Mesenchymal stem cell (in vitro differentiated cells and primary cell): ENCODE measurements around the gene PSMG4. TPM values are rescaled to one million over a fixed set of nuclear protein-coding genes. Genes with fewer than 3 reads are reported as not detected.
A peak's percentile ranks its signal among the peaks of the same experiment; 100 is the strongest.

ENCODE experiments used
- DNase-seq: peaks from one replicate; pipeline ENCODE4 v3.0.0-alpha.2; 2013
- H2AFZ ChIP-seq: one replicate; pipeline ENCODE4 v1.6.1; 2013; ENCODE audit warnings: low read depth, mild to moderate bottlenecking, control low read depth, inconsistent platforms, low read length, moderate library complexity
- H2AK5ac ChIP-seq: 2 replicates; pipeline ENCODE4 v1.6.1; 2013; ENCODE audit warnings: low read length, moderate library complexity, mild to moderate bottlenecking, inconsistent platforms; ENCODE audit not compliant: severe bottlenecking
- H2BK120ac ChIP-seq: one replicate; pipeline ENCODE4 v1.6.1; 2013; ENCODE audit warnings: low read depth, mild to moderate bottlenecking, inconsistent platforms, low read length, moderate library complexity
- H2BK12ac ChIP-seq, 2 experiments: one replicate each; pipeline ENCODE4 v1.6.1; 2013; ENCODE audit warnings: inconsistent platforms in 2 of 2, low read length in 2 of 2, mild to moderate bottlenecking in 2 of 2, moderate library complexity in 2 of 2, control low read depth in 1 of 2
- H2BK15ac ChIP-seq: one replicate; pipeline ENCODE4 v1.6.1; 2013; ENCODE audit warnings: mild to moderate bottlenecking, low read depth, inconsistent platforms; ENCODE audit not compliant: poor library complexity, severe bottlenecking
- H2BK5ac ChIP-seq: 2 replicates; pipeline ENCODE4 v1.6.1; 2013; ENCODE audit warnings: low read depth, mild to moderate bottlenecking, low read length, control low read depth, inconsistent platforms; ENCODE audit not compliant: poor library complexity, severe bottlenecking
- H3K14ac ChIP-seq, 2 experiments: one replicate each; pipeline ENCODE4 v1.6.1; 2013; ENCODE audit warnings: inconsistent platforms in 2 of 2, low read length in 2 of 2, control low read depth in 1 of 2, mild to moderate bottlenecking in 1 of 2, moderate library complexity in 1 of 2
- H3K18ac ChIP-seq, 2 experiments: one replicate each; pipeline ENCODE4 v1.6.1; 2013; ENCODE audit warnings: inconsistent platforms in 2 of 2, low read length in 2 of 2, control low read depth in 1 of 2, low read depth in 1 of 2, mild to moderate bottlenecking in 1 of 2
- H3K23ac ChIP-seq, 2 experiments: one replicate each; pipeline ENCODE4 v1.6.1; 2013; ENCODE audit warnings: inconsistent platforms in 2 of 2, low read length in 2 of 2, mild to moderate bottlenecking in 2 of 2, moderate library complexity in 2 of 2, control low read depth in 1 of 2
- H3K27ac ChIP-seq: 2 replicates; pipeline ENCODE4 v1.5.1; 2013; ENCODE audit warnings: mild to moderate bottlenecking, moderate library complexity, low read length, control low read depth, inconsistent platforms; ENCODE audit not compliant: poor library complexity, severe bottlenecking
- H3K27me3 ChIP-seq, 2 experiments: 2 replicates each; pipeline versions ENCODE4 v1.6.1 to v1.7.0; 2013; ENCODE audit warnings: low read length in 2 of 2, mild to moderate bottlenecking in 2 of 2, moderate library complexity in 2 of 2, control low read depth in 1 of 2, inconsistent platforms in 1 of 2; ENCODE audit not compliant: control insufficient read depth in 1 of 2, insufficient read depth in 1 of 2
- H3K36me3 ChIP-seq, 2 experiments: 2 replicates each; pipeline versions ENCODE4 v1.6.1 to v1.7.0; 2013; ENCODE audit warnings: low read length in 2 of 2, control low read depth in 1 of 2, inconsistent platforms in 1 of 2, low read depth in 1 of 2, mild to moderate bottlenecking in 1 of 2; ENCODE audit not compliant: insufficient read depth in 2 of 2, control insufficient read depth in 1 of 2
- H3K4ac ChIP-seq, 2 experiments: one replicate each; pipeline ENCODE4 v1.6.1; 2013; ENCODE audit warnings: inconsistent platforms in 2 of 2, low read length in 2 of 2, mild to moderate bottlenecking in 2 of 2, moderate library complexity in 2 of 2, control low read depth in 1 of 2, low read depth in 1 of 2
- H3K4me1 ChIP-seq: 2 replicates; pipeline ENCODE4 v1.6.1; 2013; ENCODE audit warnings: low read depth, low read length, control low read depth; ENCODE audit not compliant: control insufficient read depth, insufficient read depth
- H3K4me2 ChIP-seq: 2 replicates; pipeline ENCODE4 v1.6.1; 2013; ENCODE audit warnings: low read length, mild to moderate bottlenecking, inconsistent platforms; ENCODE audit not compliant: poor library complexity, severe bottlenecking
- H3K4me3 ChIP-seq, 2 experiments: 2 replicates each; pipeline versions ENCODE4 v1.5.1 to v1.7.0; 2013; ENCODE audit warnings: low read length in 2 of 2, mild to moderate bottlenecking in 2 of 2, control low read depth in 1 of 2, low read depth in 1 of 2; ENCODE audit not compliant: insufficient read depth in 1 of 2
- H3K79me1 ChIP-seq: replicated peaks from 2 replicates; pipeline ENCODE4 v1.6.1; 2013; ENCODE audit warnings: mild to moderate bottlenecking, control low read depth, low read length, inconsistent platforms; ENCODE audit not compliant: poor library complexity, severe bottlenecking
- H3K9ac ChIP-seq: 2 replicates; pipeline ENCODE4 v1.7.0; 2013; ENCODE audit warnings: mild to moderate bottlenecking, low read length, moderate library complexity
- H3K9me3 ChIP-seq: 2 replicates; pipeline ENCODE4 v1.7.0; 2013; ENCODE audit warnings: mild to moderate bottlenecking, low read length; ENCODE audit not compliant: control insufficient read depth
- H4K8ac ChIP-seq: one replicate; pipeline ENCODE4 v1.6.1; 2013; ENCODE audit warnings: inconsistent platforms, mild to moderate bottlenecking, low read length, moderate library complexity
- H4K91ac ChIP-seq: one replicate; pipeline ENCODE4 v1.6.1; 2013; ENCODE audit warnings: mild to moderate bottlenecking, low read length, inconsistent platforms
- WGBS: methylation state at CpG from one replicate; pipeline ENCODE4 v1.1.7; 2013; ENCODE audit warnings: mixed read lengths; 5-methylcytosine and 5-hydroxymethylcytosine counted together
- polyA plus RNA-seq, 2 experiments: library from polyadenylated mRNA; stranded (reverse); fragments of 200-250 nt; gene quantifications; one replicate each; pipeline ENCODE4 v1.2.3, GENCODE V29; 2013

The PSMG4 gene, protein sequence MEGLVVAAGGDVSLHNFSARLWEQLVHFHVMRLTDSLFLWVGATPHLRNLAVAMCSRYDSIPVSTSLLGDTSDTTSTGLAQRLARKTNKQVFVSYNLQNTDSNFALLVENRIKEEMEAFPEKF
- 24.6 TPM for polyA plus RNA-seq (2013, experiment 1 of 2)
- polyA plus RNA-seq (2013, experiment 2 of 2): 26.0 TPM

DNA sequence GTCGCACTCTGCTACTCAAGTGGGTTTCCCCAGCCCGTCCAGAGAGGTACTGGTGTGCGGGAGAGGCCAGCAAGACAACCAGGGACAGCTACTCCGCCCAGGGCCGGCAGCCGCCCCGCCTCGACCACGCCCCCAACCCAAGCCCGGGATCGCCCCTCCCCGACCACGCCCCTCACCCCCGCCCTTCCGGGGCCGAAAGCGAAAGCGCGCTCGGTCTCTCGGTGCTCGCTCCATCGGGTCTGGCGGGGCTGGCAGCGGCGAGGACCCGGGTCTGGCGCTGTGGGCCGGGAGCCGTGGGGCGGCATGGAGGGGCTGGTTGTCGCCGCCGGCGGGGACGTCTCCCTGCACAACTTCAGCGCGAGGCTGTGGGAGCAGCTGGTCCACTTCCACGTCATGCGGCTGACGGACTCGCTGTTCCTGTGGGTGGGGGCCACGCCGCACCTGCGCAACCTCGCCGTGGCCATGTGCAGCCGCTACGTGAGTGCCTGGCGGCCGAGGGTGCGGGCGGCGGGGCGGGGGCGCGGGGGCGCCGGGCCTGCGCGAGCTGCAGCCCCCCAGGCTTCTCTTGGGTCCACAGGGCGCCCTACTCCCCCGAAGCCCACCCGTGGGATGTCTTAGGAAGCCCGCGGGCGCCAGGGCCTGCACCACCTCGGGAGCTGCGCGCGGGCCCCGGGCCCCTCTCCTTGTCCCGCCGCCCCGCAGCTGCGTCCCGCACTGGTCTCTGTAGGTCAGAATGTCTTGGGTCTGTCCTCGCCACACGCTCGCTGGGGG, at the start of gene PSMG4:
Gene PSMG4 (plus strand): TSS at position 228 of the 771 bp plus-strand sequence. CDS start 76 bp downstream, at position 304.
- peaks cover 24% of the 10 kb centered on the region for H3K79me1 ChIP-seq
- H3K27me3 ChIP-seq: peaks cover 7 to 15% of the 10 kb centered on the region in 2 experiments
- peak within 1 kb of the TSS in 1 of 2 experiments; percentile 88 for H3K14ac ChIP-seq
- peak within 1 kb of the TSS; percentile 85 to 93 for H3K4me3 ChIP-seq
- peak within 1 kb of the TSS in 1 of 2 experiments; percentile 20 for H3K23ac ChIP-seq
- peak within 1 kb of the TSS; percentile 80 to 88 for H3K18ac ChIP-seq
- peak within 1 kb of the TSS; percentile 8 to 92 for H3K4ac ChIP-seq
- under 1% methylated on average over 66 of the region's 80 CpGs for WGBS
- H2AK5ac ChIP-seq: no peak within 1 kb of the TSS
- no peaks in the 10 kb centered on the region for H3K9me3 ChIP-seq
- no peak within 1 kb of the TSS for H2BK5ac ChIP-seq
- DNase-seq: peak; percentile 89
- H2BK12ac ChIP-seq: peak within 1 kb of the TSS in 1 of 2 experiments; percentile 70
- H2BK15ac ChIP-seq: peak within 1 kb of the TSS; percentile 61
- peak within 1 kb of the TSS; percentile 70 for H4K91ac ChIP-seq
- peak within 1 kb of the TSS; percentile 87 for H3K9ac ChIP-seq
- H3K27ac ChIP-seq: no peak within 1 kb of the TSS
- peaks cover 22% of the 10 kb centered on the region for H3K4me1 ChIP-seq
- peak within 1 kb of the TSS; percentile 56 for H2AFZ ChIP-seq
- H3K4me2 ChIP-seq: peak within 1 kb of the TSS; percentile 86
- H4K8ac ChIP-seq: peak within 1 kb of the TSS; percentile 90
- peak within 1 kb of the TSS; percentile 4 for H2BK120ac ChIP-seq
- peaks cover 8 to 18% of the 10 kb centered on the region in 2 experiments for H3K36me3 ChIP-seq

DNA sequence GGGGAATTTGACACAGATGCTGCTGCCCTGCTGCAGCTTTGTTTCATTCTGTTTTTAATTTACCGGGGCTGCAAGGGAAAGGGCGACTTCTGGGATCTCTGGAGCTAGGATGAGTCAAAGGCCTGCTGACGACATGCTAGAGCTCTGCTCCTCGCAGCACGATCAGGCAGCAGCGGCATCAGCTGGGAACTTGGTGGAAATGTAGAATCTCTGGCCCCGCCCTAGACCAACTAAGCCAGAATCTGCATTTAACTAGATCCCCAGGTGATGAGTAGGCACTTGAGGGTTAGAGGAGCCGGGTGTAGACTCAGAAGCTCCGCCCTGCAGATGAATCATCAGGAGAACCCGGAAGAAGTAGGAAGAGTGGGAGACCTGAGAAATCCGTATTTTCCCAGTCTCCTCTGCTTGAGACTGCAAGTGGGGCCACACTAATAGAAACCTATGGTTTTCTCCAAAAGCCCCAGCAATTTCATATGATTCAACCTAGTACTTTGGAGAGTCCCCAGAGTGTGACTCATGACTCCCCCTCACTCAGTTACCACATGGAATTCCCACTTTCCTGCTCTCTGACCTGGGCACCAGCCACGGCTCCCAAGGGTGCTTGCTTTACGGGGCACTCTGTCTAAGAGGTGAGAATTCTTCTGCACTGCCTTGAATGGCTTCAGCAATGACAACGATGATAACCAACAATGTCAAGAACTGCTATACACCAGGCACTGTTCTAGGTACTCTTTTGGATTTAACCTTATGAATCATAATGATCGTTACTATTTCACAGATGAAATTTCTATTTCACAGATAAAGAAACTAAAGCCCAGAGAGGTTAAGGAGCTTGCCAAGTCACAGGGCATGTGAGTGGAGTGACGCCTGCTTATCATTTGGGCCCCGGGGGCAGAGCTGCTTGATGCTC, 49.4 kb upstream of the PSMG4 start:
- H3K4me2 ChIP-seq: no peak overlapping the region
- H3K27ac ChIP-seq: peak overlapping the region; percentile 65
- 26% methylated on average over 16 of the region's 17 CpGs for WGBS
- DNase-seq: peak; percentile 96
- no peak overlapping the region for H3K23ac ChIP-seq
- H2AFZ ChIP-seq: no peak overlapping the region
- H3K9me3 ChIP-seq: no peaks in the 10 kb centered on the region
- no peak overlapping the region for H2AK5ac ChIP-seq
- no peak overlapping the region for H2BK5ac ChIP-seq
- H3K4me3 ChIP-seq: peak overlapping the region in 1 of 2 experiments; percentile 52
- H2BK15ac ChIP-seq: no peak overlapping the region
- peaks cover 6% of the 10 kb centered on the region for H3K4me1 ChIP-seq
- H3K36me3 ChIP-seq: no peaks in the 10 kb centered on the region
- peak overlapping the region; percentile 47 for H4K8ac ChIP-seq
- H3K18ac ChIP-seq: no peak overlapping the region
- no peak overlapping the region for H3K14ac ChIP-seq
- no peak overlapping the region for H4K91ac ChIP-seq
- H3K4ac ChIP-seq: peak overlapping the region in 1 of 2 experiments; percentile 40
- no peaks in the 10 kb centered on the region for H3K79me1 ChIP-seq
- H3K9ac ChIP-seq: peak overlapping the region; percentile 84
- H3K27me3 ChIP-seq: peaks cover 0 to 11% of the 10 kb centered on the region in 2 experiments
- no peak overlapping the region for H2BK120ac ChIP-seq
- no peak overlapping the region for H2BK12ac ChIP-seq

DNA sequence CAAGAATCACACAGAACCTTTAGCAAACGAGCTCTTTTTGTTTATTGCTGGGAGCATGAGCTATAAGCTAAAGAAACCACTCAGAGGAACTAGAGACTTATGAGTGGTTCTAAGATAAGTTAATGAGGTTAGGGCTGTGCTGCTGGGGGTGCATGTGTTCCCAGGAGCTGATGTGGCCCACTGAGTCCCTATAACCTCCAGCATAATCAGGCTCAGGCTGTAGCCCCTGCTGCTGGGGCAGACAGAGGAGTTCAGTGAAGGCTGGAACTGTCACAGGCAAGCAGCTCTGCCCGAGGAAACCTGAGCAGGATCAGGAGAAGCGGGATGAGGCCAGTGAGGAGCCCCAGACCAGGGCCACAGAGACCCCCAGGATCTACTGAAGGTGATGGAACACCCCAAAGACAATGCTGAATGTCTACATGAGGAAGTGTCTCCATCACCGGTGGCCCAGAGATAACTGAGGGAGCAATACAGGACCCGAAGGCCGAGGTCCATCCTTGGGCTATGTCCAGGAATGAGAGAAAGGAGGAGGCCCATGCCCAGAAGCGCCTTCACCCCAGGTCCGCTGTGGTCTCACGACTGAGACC, 48.6 kb upstream of the PSMG4 start:
- Histone ChIP-seq H3K23ac (no peak overlapping the region), H2AK5ac (no peak overlapping the region), H3K4ac (peak overlapping the region in 1 of 2 experiments; percentile 47), H4K8ac (peak overlapping the region; percentile 47), H2BK120ac (no peak overlapping the region), H4K91ac (peak overlapping the region; percentile 44), H2BK15ac (no peak overlapping the region), H3K9ac (peak overlapping the region; percentile 84), H3K27ac (no peak overlapping the region), H3K18ac (peak overlapping the region in 1 of 2 experiments; percentile 12), H3K27me3 (peaks cover 0 to 11% of the 10 kb centered on the region in 2 experiments), H2BK5ac (no peak overlapping the region), H2AFZ (peak overlapping the region; percentile 31), H2BK12ac (peak overlapping the region in 1 of 2 experiments; percentile 43), H3K79me1 (no peaks in the 10 kb centered on the region), H3K4me2 (no peak overlapping the region), H3K4me3 (no peak overlapping the region), H3K14ac (no peak overlapping the region), H3K9me3 (no peaks in the 10 kb centered on the region), H3K36me3 (no peaks in the 10 kb centered on the region), H3K4me1 (peaks cover 6% of the 10 kb centered on the region)
- 93% methylated on average over 9 of the region's 9 CpGs for WGBS
- no peak for DNase-seq
